A673 (cell line): ENCODE measurements around the gene GZMM.

ENCODE experiments used
- CTCF ChIP-seq: fragments of 300-800, 200-600 bp; sonication (generic); conservative IDR thresholded peaks from 2 replicates; pipeline ENCODE4 v1.5.1; 2017; ENCODE audit warnings: low read depth, mild to moderate bottlenecking, antibody characterized with exemption, low read length, moderate library complexity, mixed read lengths
- EZH2 ChIP-seq: fragments of 200-600 bp; sonication (generic); IDR thresholded peaks from 2 replicates; pipeline ENCODE4 v1.6.1; 2017; ENCODE audit warnings: borderline replicate concordance, low read depth, mild to moderate bottlenecking, mixed read lengths, antibody characterized with exemption, low read length; ENCODE audit not compliant: poor library complexity, severe bottlenecking

- TF ChIP-seq CTCF (no peak), EZH2 (no peak)
These were observed 19.7 kb upstream of the GZMM start for GRCh38 chr19:524062-524674.
